ENCODE data around the gene XNDC1N. TPM values are rescaled to one million over a fixed set of nuclear protein-coding genes. Genes with fewer than 3 reads are reported as not detected.

XNDC1N gene
- total and polyA plus RNA-seq, 2 experiments from 2014 or later: 3.9 to 4.6 TPM

GRCh38 chr11:71937826-71938225 is 9.4 kb upstream of the XNDC1N start:
- Histone ChIP-seq H3K9me3 (ENCODE audit: low read depth) (no peaks in the 10 kb centered on the region), H3K27me3 (replicated peaks; ENCODE audit: insufficient read depth) (no peaks in the 10 kb centered on the region), H3K4me1 (ENCODE audit: insufficient read depth) (peaks cover 8% of the 10 kb centered on the region; the same call in 1 of the 2 replicates), H3K4me3 (no peak overlapping the region), H3K9ac (no peak overlapping the region), H3K9me2 (ENCODE audit: insufficient read depth) (no peaks in the 10 kb centered on the region), H3K79me2 (ENCODE audit: insufficient read depth) (peaks cover 100% of the 10 kb centered on the region), H3F3A (ENCODE audit: insufficient read depth) (no peaks in the 10 kb centered on the region), H3K4me2 (ENCODE audit: unreplicated experiment) (no peak overlapping the region), H2AFZ (no peak overlapping the region), H3K27ac (no peak overlapping the region), H4K20me1 (ENCODE audit: insufficient read depth) (0 out of 2 replicates have a peak, but pooled peaks cover 13% of the 10 kb centered on the region), H3K36me3 (ENCODE audit: low read depth) (no peaks in the 10 kb centered on the region)
- TF ChIP-seq EZH2phosphoT487 (IDR thresholded peaks at IDR 0.05; ENCODE audit: insufficient read depth, low read depth) (no peak), EZH2 (IDR thresholded peaks at IDR 0.05; ENCODE audit: insufficient read depth, poor library complexity, severe bottlenecking) (no peak)
- in situ Hi-C loops (cut with MboI): no loop called here
- DNase-seq: no peak
- 92 to 100% methylated on average over 1 of the region's 1 CpG for WGBS, 2 experiments (ENCODE audit: low coverage in 1 of 2, low lambda C conversion rate in 2 of 2, missing lambda C conversion rate in 2 of 2)

- H3K4me1 ChIP-seq (ENCODE audit: insufficient read depth): peaks cover 13% of the 10 kb centered on the region; the same call in 1 of the 2 replicates
- H3K27ac ChIP-seq: no peak overlapping the region
- no peaks in the 10 kb centered on the region for H3K36me3 ChIP-seq (ENCODE audit: low read depth)
- no peaks in the 10 kb centered on the region for H3K9me3 ChIP-seq (ENCODE audit: low read depth)
- no peak overlapping the region for H2AFZ ChIP-seq
- no peaks in the 10 kb centered on the region for H3K27me3 ChIP-seq (replicated peaks; ENCODE audit: insufficient read depth)
- peaks cover 100% of the 10 kb centered on the region for H3K79me2 ChIP-seq (ENCODE audit: insufficient read depth)
- no peaks in the 10 kb centered on the region for H3K9me2 ChIP-seq (ENCODE audit: insufficient read depth)
- 0 out of 2 replicates have a peak, but pooled peaks cover 16% of the 10 kb centered on the region for H4K20me1 ChIP-seq (ENCODE audit: insufficient read depth)
- 75 to 78% methylated on average over 5 of the region's 5 CpGs for WGBS, 2 experiments (ENCODE audit: low coverage in 1 of 2, low lambda C conversion rate in 2 of 2, missing lambda C conversion rate in 2 of 2)
- no peak for TF ChIP-seq EZH2phosphoT487 (IDR thresholded peaks at IDR 0.05; ENCODE audit: insufficient read depth, low read depth)
- TF ChIP-seq EZH2 (IDR thresholded peaks at IDR 0.05; ENCODE audit: insufficient read depth, poor library complexity, severe bottlenecking): no peak
- H3F3A ChIP-seq (ENCODE audit: insufficient read depth): no peaks in the 10 kb centered on the region
- peak; percentile 5 for DNase-seq
- H3K9ac ChIP-seq: no peak overlapping the region
- no peak overlapping the region for H3K4me2 ChIP-seq (ENCODE audit: unreplicated experiment)
- no peak overlapping the region for H3K4me3 ChIP-seq
- in situ Hi-C loops (cut with MboI): no loop called here
Observed at GRCh38 chr11:71936825-71937224, 8.4 kb upstream of the XNDC1N start.

GRCh38 chr11:71935338-71935925 is 7.0 kb upstream of the XNDC1N start:
- no peaks in the 10 kb centered on the region for H3K9me2 ChIP-seq (ENCODE audit: insufficient read depth)
- no peak overlapping the region for H2AFZ ChIP-seq
- no peak overlapping the region for H3K9ac ChIP-seq
- no peaks in the 10 kb centered on the region for H3K36me3 ChIP-seq (ENCODE audit: low read depth)
- in situ Hi-C loops (cut with MboI): no loop called here
- H3K4me1 ChIP-seq (ENCODE audit: insufficient read depth): peaks cover 15% of the 10 kb centered on the region; the same call in 1 of the 2 replicates
- H3K4me3 ChIP-seq: no peak overlapping the region
- H3K9me3 ChIP-seq (ENCODE audit: low read depth): no peaks in the 10 kb centered on the region
- DNase-seq: no peak
- no peaks in the 10 kb centered on the region for H3F3A ChIP-seq (ENCODE audit: insufficient read depth)
- H3K27me3 ChIP-seq (replicated peaks; ENCODE audit: insufficient read depth): no peaks in the 10 kb centered on the region
- no peak overlapping the region for H3K27ac ChIP-seq
- WGBS, 2 experiments (ENCODE audit: low coverage in 1 of 2, low lambda C conversion rate in 2 of 2, missing lambda C conversion rate in 2 of 2): 60% methylated on average over 4 of the region's 4 CpGs
- 0 out of 2 replicates have a peak, but pooled peaks cover 21% of the 10 kb centered on the region for H4K20me1 ChIP-seq (ENCODE audit: insufficient read depth)
- H3K79me2 ChIP-seq (ENCODE audit: insufficient read depth): peaks cover 100% of the 10 kb centered on the region
- no peak overlapping the region for H3K4me2 ChIP-seq (ENCODE audit: unreplicated experiment)
- TF ChIP-seq EZH2phosphoT487 (IDR thresholded peaks at IDR 0.05; ENCODE audit: insufficient read depth, low read depth): no peak
- no peak for TF ChIP-seq EZH2 (IDR thresholded peaks at IDR 0.05; ENCODE audit: insufficient read depth, poor library complexity, severe bottlenecking)

- no peaks in the 10 kb centered on the region for H3K9me3 ChIP-seq (ENCODE audit: low read depth)
- DNase-seq: no peak
- no peak overlapping the region for H3K9ac ChIP-seq
- H3K27ac ChIP-seq: no peak overlapping the region
- 0 out of 2 replicates have a peak, but pooled peaks cover 16% of the 10 kb centered on the region for H3K4me1 ChIP-seq (ENCODE audit: insufficient read depth)
- no peak overlapping the region for H3K4me3 ChIP-seq
- WGBS, 2 experiments (ENCODE audit: low coverage in 1 of 2, low lambda C conversion rate in 2 of 2, missing lambda C conversion rate in 2 of 2): 53 to 58% methylated on average over 2 of the region's 2 CpGs
- no peaks in the 10 kb centered on the region for H3K9me2 ChIP-seq (ENCODE audit: insufficient read depth)
- no peak for TF ChIP-seq EZH2phosphoT487 (IDR thresholded peaks at IDR 0.05; ENCODE audit: insufficient read depth, low read depth)
- no peak for TF ChIP-seq EZH2 (IDR thresholded peaks at IDR 0.05; ENCODE audit: insufficient read depth, poor library complexity, severe bottlenecking)
- no peaks in the 10 kb centered on the region for H3K36me3 ChIP-seq (ENCODE audit: low read depth)
- peaks cover 100% of the 10 kb centered on the region for H3K79me2 ChIP-seq (ENCODE audit: insufficient read depth)
- no peaks in the 10 kb centered on the region for H3F3A ChIP-seq (ENCODE audit: insufficient read depth)
- H3K4me2 ChIP-seq (ENCODE audit: unreplicated experiment): no peak overlapping the region
- H2AFZ ChIP-seq: no peak overlapping the region
- H4K20me1 ChIP-seq (ENCODE audit: insufficient read depth): peaks cover 18% of the 10 kb centered on the region; the same call in 1 of the 2 replicates
- H3K27me3 ChIP-seq (replicated peaks; ENCODE audit: insufficient read depth): no peaks in the 10 kb centered on the region
- in situ Hi-C loops (cut with MboI): no loop called here
Observed at GRCh38 chr11:71934213-71934612, 5.8 kb upstream of the XNDC1N start.

Measured in GM23248 (cell line).